Measurements from ENCODE around the gene GOLGA5.
"Not testable (repeated sequence)": the region's sequence is repeated elsewhere in the genome, so short reads cannot be mapped to it uniquely, and the experiment has no call there.

The GOLGA5 gene

GRCh38 chr14:92780444-92781232 lies 13.5 kb upstream of the GOLGA5 start:
- peak; percentile 50 for DNase-seq

DNA sequence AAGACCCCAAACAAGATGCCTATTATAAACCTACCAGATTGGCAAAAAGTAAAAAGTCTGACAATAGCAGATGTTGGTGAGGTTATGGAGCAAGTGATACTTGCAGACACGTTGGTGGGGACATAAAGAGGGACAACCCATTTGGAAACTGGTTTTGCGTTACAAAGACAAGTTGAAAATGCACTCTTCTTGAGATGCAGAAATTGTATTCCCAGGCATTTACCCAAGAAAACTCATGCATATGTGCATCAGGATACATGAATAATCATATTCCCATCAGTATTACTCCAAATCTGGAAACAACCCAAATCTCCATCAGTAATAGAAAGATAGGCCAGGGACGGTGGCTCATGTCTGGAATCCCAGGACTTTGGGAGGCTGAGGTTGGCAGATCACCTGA lies 12.8 kb upstream of the GOLGA5 start:
- DNase-seq: no peak

- DNase-seq: peak; percentile 71
Measured at GRCh38 chr14:92783813-92784431, 10.2 kb upstream of the GOLGA5 start.

DNA sequence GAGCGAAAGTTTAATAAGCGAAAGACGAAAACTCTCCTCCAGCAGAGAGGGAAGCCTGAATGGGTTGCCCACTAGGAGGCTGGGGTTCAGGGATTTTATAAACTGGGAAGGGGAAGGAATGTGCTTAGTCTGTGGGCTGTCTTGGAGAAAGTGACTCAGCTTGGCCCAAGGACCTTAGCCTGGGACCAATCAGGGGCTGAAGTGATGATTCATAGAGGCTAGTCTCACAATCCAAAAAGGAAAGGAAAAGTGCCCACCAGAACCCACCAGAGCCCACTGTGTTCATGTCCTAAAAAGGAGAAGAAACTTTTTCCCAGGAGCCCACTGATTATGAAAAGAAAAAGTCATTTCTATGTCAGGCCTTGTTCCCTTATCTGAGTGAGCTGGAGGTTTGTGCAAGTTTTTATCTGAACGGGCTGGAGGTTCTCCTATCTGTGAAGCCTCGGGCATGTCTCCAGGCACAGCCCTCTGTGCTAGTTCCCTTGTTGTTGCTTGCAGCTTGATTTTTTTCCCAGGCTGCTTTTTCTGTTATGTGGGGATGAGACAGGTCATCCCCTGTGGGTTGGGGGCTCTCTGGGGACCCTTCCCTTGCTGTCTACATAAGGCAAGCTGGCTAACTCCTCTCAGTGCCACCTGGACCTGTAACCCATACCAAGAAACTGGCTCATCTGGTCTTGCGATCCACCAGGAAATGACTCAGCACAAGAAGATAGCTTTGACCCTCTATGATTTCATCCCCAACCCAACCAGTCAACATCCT lies 8.3 kb upstream of the GOLGA5 start:
- DNase-seq: no peak

- DNase-seq: no peak
Measured at GRCh38 chr14:92786427-92786756, 7.7 kb upstream of the GOLGA5 start.

DNA sequence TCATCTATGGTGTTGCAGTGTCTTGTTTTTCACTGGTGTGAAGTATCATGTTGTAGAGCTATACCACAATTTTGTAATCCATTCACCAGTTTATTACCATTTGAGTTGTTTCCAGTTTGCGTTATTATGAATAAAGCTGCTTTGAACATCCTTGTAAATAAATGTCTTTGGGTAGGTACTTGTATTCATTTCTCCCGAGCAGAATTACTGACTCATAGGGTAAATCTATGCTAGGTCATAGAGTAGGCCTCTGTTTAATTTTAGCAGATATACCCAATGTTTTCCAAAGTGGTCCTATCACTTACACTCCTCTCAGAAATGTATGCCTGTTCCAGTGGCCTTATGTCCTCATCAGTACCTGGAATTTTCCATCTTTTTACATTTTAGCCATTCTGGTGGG lies 6.6 kb upstream of the GOLGA5 start:
- no peak for DNase-seq

- DNase-seq: no peak
Measured at GRCh38 chr14:92789457-92790089, 4.5 kb upstream of the GOLGA5 start.

GRCh38 chr14:92792885-92793284 lies 1.2 kb upstream of the GOLGA5 start:
- DNase-seq: no peak

DNA sequence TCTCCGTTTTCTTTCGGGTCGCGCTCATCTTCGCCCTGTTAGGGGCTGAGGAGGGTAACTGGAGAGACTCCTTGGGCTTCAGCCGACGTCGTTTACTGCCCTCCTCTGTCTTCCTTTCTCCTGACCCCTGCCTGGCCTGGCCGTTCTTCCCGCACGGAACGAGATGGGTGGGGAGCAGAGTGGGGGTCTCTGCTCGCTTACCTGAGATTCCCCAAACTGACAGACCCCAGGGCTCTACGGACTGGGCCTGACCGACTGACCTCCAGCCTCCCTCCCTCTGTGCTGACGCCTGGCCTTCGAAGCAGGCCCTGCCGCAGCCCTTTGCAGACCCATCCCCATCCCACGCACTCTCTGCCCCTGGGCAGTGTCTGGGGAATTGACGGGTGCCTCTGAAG lies 439 bp downstream of the GOLGA5 start:
- no peak for DNase-seq

GRCh38 chr14:92794961-92795360 lies 856 bp downstream of the GOLGA5 start:
- no peak for DNase-seq

DNA sequence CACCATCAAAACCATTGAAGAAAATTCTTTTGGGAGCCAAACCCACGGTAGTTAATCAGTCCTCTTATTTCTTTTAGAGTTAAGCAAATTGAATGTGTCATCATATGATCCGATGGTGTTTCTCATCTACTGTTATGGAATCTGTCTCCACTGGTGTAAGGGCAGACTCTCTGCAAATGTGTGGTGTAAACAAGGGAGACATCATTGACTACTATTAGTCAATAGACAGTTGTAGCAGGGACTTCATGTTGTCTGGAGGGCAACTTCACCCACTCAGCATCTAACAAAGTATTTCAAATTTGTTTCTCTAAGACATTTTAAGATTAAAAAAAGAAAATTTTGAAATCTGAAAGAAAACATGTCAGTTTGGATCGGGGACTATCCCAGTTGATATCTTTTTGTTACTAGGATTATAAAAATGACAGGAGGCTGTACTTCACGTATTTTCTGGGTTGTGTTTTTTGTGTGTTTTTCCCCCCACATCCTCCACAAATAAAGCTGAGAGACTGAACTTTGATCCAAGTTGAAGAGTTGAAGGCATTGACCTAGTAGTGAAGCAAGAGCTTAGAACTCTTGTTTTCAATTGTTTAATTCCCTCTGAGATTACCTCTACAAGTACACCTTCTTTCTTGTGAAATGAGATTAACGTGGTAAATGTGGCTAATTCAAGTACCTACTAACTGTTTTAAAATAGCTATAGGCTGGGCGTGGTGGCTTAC lies 4.0 kb downstream of the GOLGA5 start:
- DNase-seq: no peak

- no peak for DNase-seq
Measured at GRCh38 chr14:92798811-92799210, 4.7 kb downstream of the GOLGA5 start.

- no peak for DNase-seq
Measured at GRCh38 chr14:92800012-92800411, 5.9 kb downstream of the GOLGA5 start.

DNA sequence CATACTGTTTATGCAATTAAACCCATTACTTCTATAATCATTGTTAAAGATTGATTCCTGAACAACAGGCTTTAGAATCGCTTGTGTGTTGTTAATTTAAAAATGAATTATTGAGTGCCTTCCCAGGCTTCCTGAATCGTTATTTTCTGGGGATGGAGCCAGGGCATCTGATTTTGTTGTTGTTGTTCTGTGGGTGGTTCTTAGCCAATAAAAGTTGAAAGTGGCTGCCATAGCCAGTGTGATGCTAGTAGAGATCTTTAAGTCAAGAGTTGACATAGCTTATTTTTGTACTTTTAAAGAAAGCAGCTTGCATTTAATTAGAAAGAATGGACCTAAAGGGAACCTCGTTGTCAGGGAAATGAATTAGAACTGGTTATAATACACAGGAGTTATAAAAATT lies 6.4 kb downstream of the GOLGA5 start:
- no peak for DNase-seq

DNA sequence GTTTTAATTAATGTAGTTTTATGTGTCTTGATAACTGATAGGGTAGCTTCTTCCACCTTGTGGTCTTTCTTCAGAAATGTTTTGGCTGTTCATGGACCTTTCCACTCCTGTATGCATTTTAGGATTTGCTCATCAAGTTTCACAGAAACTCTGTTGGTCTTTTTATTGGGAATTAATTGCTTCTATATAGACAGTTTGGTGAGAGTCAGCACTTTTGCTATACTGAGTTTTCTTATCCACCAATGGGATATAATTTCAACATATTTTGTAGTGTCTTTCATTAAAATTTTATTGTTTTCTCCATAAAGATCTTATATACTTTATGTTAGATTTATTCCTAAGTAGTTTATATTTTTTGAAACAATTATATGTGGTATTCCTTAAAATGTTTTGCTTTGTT lies 7.8 kb downstream of the GOLGA5 start:
- DNase-seq: no peak

DNA sequence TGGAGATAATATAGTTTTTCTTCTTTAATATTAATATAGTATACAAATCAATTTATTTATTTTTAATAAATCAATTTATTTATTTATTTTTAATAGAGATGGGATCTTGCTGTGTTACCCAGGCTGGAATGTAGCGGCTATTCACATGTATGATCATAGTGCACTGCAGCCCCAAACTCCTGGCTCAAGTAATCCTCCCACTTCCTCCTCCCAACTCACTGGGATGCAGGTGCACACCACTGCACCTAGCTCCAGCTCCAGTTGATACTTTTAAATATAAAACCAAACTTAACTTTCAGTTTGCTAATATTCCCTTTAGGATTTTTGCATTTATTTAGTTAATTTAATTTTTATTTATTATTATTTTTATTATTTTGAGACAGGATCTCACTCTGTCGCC lies 8.6 kb downstream of the GOLGA5 start:
- no peak for DNase-seq

GRCh38 chr14:92813201-92813600 lies 19.1 kb downstream of the GOLGA5 start:
- no peak for DNase-seq

- DNase-seq: no peak
Measured at GRCh38 chr14:92819011-92819597, 25.0 kb downstream of the GOLGA5 start.

- not testable (repeated sequence) for DNase-seq
Measured at GRCh38 chr14:92819680-92820535, 25.8 kb downstream of the GOLGA5 start.

- not testable (repeated sequence) for DNase-seq
Measured at GRCh38 chr14:92820536-92820840, 26.4 kb downstream of the GOLGA5 start.

DNA sequence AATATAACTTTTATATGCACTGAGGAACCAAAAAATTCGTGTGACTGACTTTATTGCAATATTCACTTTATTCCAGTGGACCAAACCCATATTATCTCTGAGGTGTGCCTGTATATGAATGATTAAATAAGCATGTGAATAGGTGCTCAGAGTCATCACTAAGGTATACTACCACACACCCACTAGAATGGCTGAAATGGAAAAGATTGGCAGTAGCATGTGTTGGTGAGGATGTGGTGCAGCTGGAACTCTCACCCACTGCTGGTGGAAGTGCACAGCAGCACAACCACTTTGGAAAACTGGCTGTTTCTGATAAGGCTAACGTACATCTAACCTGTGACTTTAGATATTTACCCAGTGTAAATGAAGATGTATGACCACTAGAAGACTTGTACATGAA lies 36.8 kb downstream of the GOLGA5 start:
- no peak for DNase-seq
